Measurements from ENCODE around the gene HEBP2. TPM values are rescaled to one million over a fixed set of nuclear protein-coding genes. Genes with fewer than 3 reads are reported as not detected.

HEBP2 gene
- total RNA-seq, 2 experiments from 2014 or later, result 4.0 to 4.7 TPM

- ATAC-seq (no peak), DNase-seq (no peak)
- Mint-ChIP-seq H3K4me3 (no peak overlapping the region), H3K9me3 (ENCODE audit: low read depth) (peaks cover 1% of the 10 kb centered on the region), H3K27ac (no peak overlapping the region), H3K4me1 (no peaks in the 10 kb centered on the region), H3K27me3 (no peaks in the 10 kb centered on the region), H3K36me3 (ENCODE audit: low read depth) (no peaks in the 10 kb centered on the region)
- intact Hi-C loops (cut with DNase I, micrococcal nuclease), result no loop called here
- POLR2A ChIA-PET, result no interaction called here
- CTCF ChIA-PET, result interaction anchor here (0.6 to 1.6 kb wide), 2 partner anchors 12 to 132 kb away, joined by 3 read pairs; no protein-coding TSS in a partner anchor
Observed at GRCh38 chr6:138440296-138440695, 36.3 kb downstream of the HEBP2 start.

- Mint-ChIP-seq H3K27me3 (no peaks in the 10 kb centered on the region), H3K4me1 (no peaks in the 10 kb centered on the region), H3K9me3 (ENCODE audit: low read depth) (peaks cover 1% of the 10 kb centered on the region), H3K36me3 (ENCODE audit: low read depth) (no peaks in the 10 kb centered on the region), H3K4me3 (no peak overlapping the region), H3K27ac (no peak overlapping the region)
- CTCF ChIA-PET, result interaction anchor here (0.6 to 1.8 kb wide), 5 partner anchors 12 to 133 kb away, joined by 3 to 5 read pairs (median 3); no protein-coding TSS in a partner anchor
- POLR2A ChIA-PET, result no interaction called here
- ATAC-seq (no peak), DNase-seq (no peak)
- intact Hi-C loops (cut with DNase I, micrococcal nuclease), result no loop called here
Observed at GRCh38 chr6:138440758-138441357, 36.8 kb downstream of the HEBP2 start.

GRCh38 chr6:138441965-138442364, 37.9 kb downstream of the HEBP2 start:
- DNase-seq, result no peak
- no peak overlapping the region for H3K4me3 Mint-ChIP-seq
- ATAC-seq, result no peak
- ChIA-PET CTCF (interaction anchor here (0.7 to 1.8 kb wide), 7 partner anchors 13 to 76 kb away, joined by 3 to 5 read pairs (median 3); no protein-coding TSS in a partner anchor), POLR2A (interaction anchor here (0.6 kb wide), 1 partner anchor 245 kb away, joined by 3 read pairs; no protein-coding TSS in a partner anchor)
- H3K27ac Mint-ChIP-seq, result no peak overlapping the region
- H3K9me3 Mint-ChIP-seq (ENCODE audit: low read depth), result peaks cover 1% of the 10 kb centered on the region
- intact Hi-C loops (cut with DNase I, micrococcal nuclease), result no loop called here
- H3K4me1 Mint-ChIP-seq, result no peaks in the 10 kb centered on the region
- no peaks in the 10 kb centered on the region for H3K36me3 Mint-ChIP-seq (ENCODE audit: low read depth)
- no peaks in the 10 kb centered on the region for H3K27me3 Mint-ChIP-seq

DNA sequence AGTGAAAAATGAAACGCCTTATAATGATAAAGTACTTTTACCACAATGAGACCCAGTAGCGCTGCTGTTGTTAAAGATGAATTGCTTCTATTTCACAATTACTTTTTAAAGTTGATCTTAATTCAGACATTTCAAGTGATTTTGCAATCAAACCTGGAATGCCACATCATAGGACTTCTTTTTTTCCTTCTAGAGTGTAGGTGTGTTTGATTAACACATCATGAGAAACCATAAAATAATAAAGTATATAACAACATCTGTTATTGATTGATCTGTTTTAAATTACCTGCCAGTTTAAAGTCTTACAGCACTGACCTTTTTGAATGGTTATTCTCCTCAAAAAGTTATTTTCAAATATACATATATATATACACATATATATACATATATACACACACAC, 38.6 kb downstream of the HEBP2 start:
- Mint-ChIP-seq H3K4me1 (no peaks in the 10 kb centered on the region), H3K9me3 (ENCODE audit: low read depth) (peaks cover 1% of the 10 kb centered on the region), H3K36me3 (ENCODE audit: low read depth) (no peaks in the 10 kb centered on the region), H3K27me3 (no peaks in the 10 kb centered on the region), H3K27ac (no peak overlapping the region), H3K4me3 (no peak overlapping the region)
- intact Hi-C loops (cut with DNase I, micrococcal nuclease), result no loop called here
- POLR2A ChIA-PET, result no interaction called here
- ATAC-seq (no peak), DNase-seq (no peak)
- CTCF ChIA-PET, result interaction anchor here (0.7 to 1.8 kb wide), 4 partner anchors 23 to 75 kb away, joined by 3 to 5 read pairs (median 4); no protein-coding TSS in a partner anchor

GRCh38 chr6:138443979-138444378, 40.0 kb downstream of the HEBP2 start:
- no peaks in the 10 kb centered on the region for H3K4me1 Mint-ChIP-seq
- H3K27me3 Mint-ChIP-seq, result no peaks in the 10 kb centered on the region
- H3K36me3 Mint-ChIP-seq (ENCODE audit: low read depth), result no peaks in the 10 kb centered on the region
- no peak overlapping the region for H3K4me3 Mint-ChIP-seq
- DNase-seq (no peak), ATAC-seq (no peak)
- intact Hi-C loops (cut with DNase I, micrococcal nuclease), result no loop called here
- H3K27ac Mint-ChIP-seq, result no peak overlapping the region
- ChIA-PET CTCF (interaction anchor here (0.6 kb wide), 1 partner anchor 15 kb away, joined by 3 read pairs; no protein-coding TSS in a partner anchor), POLR2A (no interaction called here)
- peaks cover 1% of the 10 kb centered on the region for H3K9me3 Mint-ChIP-seq (ENCODE audit: low read depth)

DNA sequence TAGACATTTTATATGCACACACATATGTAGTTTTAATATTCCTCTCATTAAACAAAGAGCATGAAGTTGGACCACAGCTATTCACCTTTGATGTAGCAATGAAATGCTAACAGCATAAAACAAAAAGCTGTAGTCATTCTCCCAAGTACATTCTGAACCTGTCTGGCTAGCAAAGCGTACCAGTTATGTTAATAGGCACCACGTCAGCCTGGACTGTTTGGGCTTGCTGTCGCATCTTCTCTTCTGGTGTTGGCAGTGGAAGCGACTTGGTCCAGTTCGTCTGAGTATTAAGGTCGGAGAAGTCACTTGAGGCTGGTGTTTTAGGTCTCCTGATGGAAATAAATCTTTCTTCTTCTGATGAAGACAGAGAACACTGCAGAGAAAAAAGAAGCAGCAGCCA, 42.8 kb downstream of the HEBP2 start:
- POLR2A ChIA-PET, result no interaction called here
- CTCF ChIA-PET, result interaction anchor here (1.5 kb wide), 1 partner anchor 17 kb away, joined by 6 read pairs; no protein-coding TSS in a partner anchor
- H3K27me3 Mint-ChIP-seq, result no peaks in the 10 kb centered on the region
- H3K4me3 Mint-ChIP-seq, result no peak overlapping the region
- H3K9me3 Mint-ChIP-seq (ENCODE audit: low read depth), result peaks cover 1% of the 10 kb centered on the region
- no peaks in the 10 kb centered on the region for H3K4me1 Mint-ChIP-seq
- intact Hi-C loops (cut with DNase I, micrococcal nuclease), result no loop called here
- ATAC-seq (no peak), DNase-seq (no peak)
- H3K36me3 Mint-ChIP-seq (ENCODE audit: low read depth), result no peaks in the 10 kb centered on the region
- no peak overlapping the region for H3K27ac Mint-ChIP-seq

GRCh38 chr6:138450445-138450844, 46.4 kb downstream of the HEBP2 start:
- H3K4me1 Mint-ChIP-seq, result peaks cover 9% of the 10 kb centered on the region
- ChIA-PET POLR2A (no interaction called here), CTCF (no interaction called here)
- DNase-seq (no peak), ATAC-seq (no peak)
- no peaks in the 10 kb centered on the region for H3K9me3 Mint-ChIP-seq (ENCODE audit: low read depth)
- H3K4me3 Mint-ChIP-seq, result no peak overlapping the region
- H3K36me3 Mint-ChIP-seq (ENCODE audit: low read depth), result no peaks in the 10 kb centered on the region
- no peaks in the 10 kb centered on the region for H3K27me3 Mint-ChIP-seq
- intact Hi-C loops (cut with DNase I, micrococcal nuclease), result no loop called here
- H3K27ac Mint-ChIP-seq, result no peak overlapping the region

- no peak for ATAC-seq
- Mint-ChIP-seq H3K4me3 (no peak overlapping the region), H3K27me3 (no peaks in the 10 kb centered on the region), H3K27ac (no peak overlapping the region), H3K4me1 (peaks cover 15% of the 10 kb centered on the region), H3K9me3 (ENCODE audit: low read depth) (no peaks in the 10 kb centered on the region), H3K36me3 (ENCODE audit: low read depth) (no peaks in the 10 kb centered on the region)
- no peak for DNase-seq
- CTCF ChIA-PET, result interaction anchor here (0.7 kb wide), 1 partner anchor 13 kb away, joined by 3 read pairs; no protein-coding TSS in a partner anchor
- intact Hi-C loops (cut with DNase I, micrococcal nuclease), result no loop called here
- POLR2A ChIA-PET, result no interaction called here
Observed at GRCh38 chr6:138451043-138451442, 47.0 kb downstream of the HEBP2 start.

DNA sequence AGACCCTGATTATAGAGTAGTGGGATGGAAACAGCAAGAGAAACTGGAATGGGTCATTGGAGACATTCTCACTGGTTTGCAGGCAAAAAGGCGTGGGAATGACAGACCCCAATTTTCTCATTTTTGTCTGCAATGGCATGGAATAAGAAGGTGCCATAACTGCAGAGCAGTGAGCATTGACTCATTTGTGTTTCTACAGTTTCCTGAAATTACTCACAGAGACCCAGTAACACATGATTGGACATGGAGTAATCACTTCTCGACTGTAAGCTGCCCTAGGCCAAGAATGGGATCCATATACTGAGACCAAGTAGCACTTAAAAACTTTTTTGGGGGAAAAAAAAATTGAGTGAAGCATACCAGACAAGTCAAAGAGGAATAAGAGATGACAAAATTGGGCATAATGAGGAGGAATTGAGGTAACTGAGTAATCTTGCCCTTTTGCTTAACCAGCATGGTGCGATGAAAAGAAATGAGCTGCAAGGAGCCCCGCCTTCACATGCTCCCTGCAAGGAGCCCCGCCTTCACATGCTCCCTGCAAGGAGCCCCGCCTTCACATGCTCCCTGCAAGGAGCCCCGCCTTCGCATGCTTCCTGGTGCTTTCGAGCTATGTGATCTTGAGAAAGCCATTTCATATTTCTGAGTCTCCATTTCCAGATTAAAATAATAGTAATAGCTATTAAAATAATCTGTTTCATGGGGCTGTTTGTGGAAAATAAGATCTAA, 51.1 kb downstream of the HEBP2 start:
- H3K9me3 Mint-ChIP-seq (ENCODE audit: low read depth), result no peaks in the 10 kb centered on the region
- ATAC-seq (peak; percentile 82), DNase-seq (peak; percentile 72)
- ChIA-PET POLR2A (interaction anchor here (0.7 to 1.3 kb wide), 2 partner anchors 10 to 19 kb away, joined by 3 to 5 read pairs; no protein-coding TSS in a partner anchor), CTCF (interaction anchor here (0.6 to 1.4 kb wide), 9 partner anchors 14 to 66 kb away, joined by 3 to 9 read pairs (median 4); no protein-coding TSS in a partner anchor)
- H3K36me3 Mint-ChIP-seq (ENCODE audit: low read depth), result no peaks in the 10 kb centered on the region
- no peaks in the 10 kb centered on the region for H3K27me3 Mint-ChIP-seq
- peak overlapping the region; percentile 24 for H3K4me3 Mint-ChIP-seq
- intact Hi-C loops (cut with DNase I, micrococcal nuclease), result loop anchor here in 1 of 2 experiments (1.0 kb wide), 1 partner anchor 51 kb away; the partner anchor contains the start of gene HEBP2
- H3K4me1 Mint-ChIP-seq, result peaks cover 23% of the 10 kb centered on the region
- H3K27ac Mint-ChIP-seq, result peak overlapping the region; percentile 76

DNA sequence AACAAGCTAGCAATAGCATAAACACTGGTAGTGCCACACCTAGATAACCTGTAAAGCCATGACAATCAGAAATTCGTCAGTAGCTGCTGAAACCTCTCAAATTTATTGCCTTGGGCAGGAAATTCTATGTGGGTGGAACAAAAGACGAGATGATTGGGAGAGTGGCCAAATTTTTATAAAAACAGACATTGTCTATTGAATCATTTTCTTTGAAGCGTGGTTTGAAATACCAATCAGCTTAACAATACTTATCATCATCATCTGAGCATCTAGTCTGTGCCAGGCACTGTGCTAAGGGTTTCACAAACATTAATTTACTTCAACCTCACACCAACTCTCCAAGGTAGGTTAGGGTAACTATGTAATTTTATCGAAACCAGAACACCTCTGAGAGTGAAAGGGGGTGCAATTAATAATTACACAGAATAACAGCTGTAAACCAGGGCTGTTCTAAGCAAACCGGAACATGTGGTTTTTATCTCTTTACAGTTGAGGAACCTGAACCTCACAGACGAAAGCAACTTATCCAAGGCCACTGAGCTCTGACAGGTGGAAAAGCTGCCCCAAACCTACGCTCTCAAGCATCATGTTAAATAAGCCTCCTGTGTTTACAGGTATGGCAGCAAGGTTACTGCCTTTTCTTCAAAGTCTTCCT, 51.9 kb downstream of the HEBP2 start:
- DNase-seq (peak; percentile 15), ATAC-seq (peak; percentile 52)
- CTCF ChIA-PET, result interaction anchor here (0.6 to 1.4 kb wide), 10 partner anchors 14 to 65 kb away, joined by 3 to 9 read pairs (median 4); no protein-coding TSS in a partner anchor
- H3K27ac Mint-ChIP-seq, result peak overlapping the region; percentile 31
- H3K4me1 Mint-ChIP-seq, result peaks cover 23% of the 10 kb centered on the region
- no peaks in the 10 kb centered on the region for H3K27me3 Mint-ChIP-seq
- intact Hi-C loops (cut with DNase I, micrococcal nuclease), result loop anchor here in 1 of 2 experiments (1.0 kb wide), 1 partner anchor 52 kb away; the partner anchor contains the start of gene HEBP2
- POLR2A ChIA-PET, result interaction anchor here (0.7 to 1.3 kb wide), 2 partner anchors 9 to 20 kb away, joined by 3 to 5 read pairs; no protein-coding TSS in a partner anchor
- H3K9me3 Mint-ChIP-seq (ENCODE audit: low read depth), result no peaks in the 10 kb centered on the region
- peak overlapping the region; percentile 24 for H3K4me3 Mint-ChIP-seq
- H3K36me3 Mint-ChIP-seq (ENCODE audit: low read depth), result no peaks in the 10 kb centered on the region

- H3K4me1 Mint-ChIP-seq, result peaks cover 23% of the 10 kb centered on the region
- ChIA-PET CTCF (interaction anchor here (0.9 kb wide), 1 partner anchor 20 kb away, joined by 3 read pairs; no protein-coding TSS in a partner anchor), POLR2A (interaction anchor here (1.3 kb wide), 1 partner anchor 9 kb away, joined by 5 read pairs; no protein-coding TSS in a partner anchor)
- no peak for DNase-seq
- no peaks in the 10 kb centered on the region for H3K27me3 Mint-ChIP-seq
- H3K9me3 Mint-ChIP-seq (ENCODE audit: low read depth), result no peaks in the 10 kb centered on the region
- H3K4me3 Mint-ChIP-seq, result no peak overlapping the region
- no peak for ATAC-seq
- no peaks in the 10 kb centered on the region for H3K36me3 Mint-ChIP-seq (ENCODE audit: low read depth)
- H3K27ac Mint-ChIP-seq, result no peak overlapping the region
- intact Hi-C loops (cut with DNase I, micrococcal nuclease), result no loop called here
Observed at GRCh38 chr6:138456401-138456790, 52.4 kb downstream of the HEBP2 start.
